ENCODE data around the gene TEPSIN.

TEPSIN gene

GRCh38 chr17:81218459-81218858 is 20.4 kb downstream of the TEPSIN start:
- DNase-seq: no peak

GRCh38 chr17:81217491-81217890 is 21.4 kb downstream of the TEPSIN start:
- no peak for DNase-seq

GRCh38 chr17:81213978-81214377 is 24.9 kb downstream of the TEPSIN start:
- no peak for DNase-seq

GRCh38 chr17:81212365-81212764 is 26.5 kb downstream of the TEPSIN start:
- no peak for DNase-seq

- no peak for DNase-seq
Measured at GRCh38 chr17:81210868-81211267, 28.0 kb downstream of the TEPSIN start.

GRCh38 chr17:81210466-81210865 is 28.4 kb downstream of the TEPSIN start:
- no peak for DNase-seq

GRCh38 chr17:81209141-81209540 is 29.7 kb downstream of the TEPSIN start:
- no peak for DNase-seq

- no peak for DNase-seq
Measured at GRCh38 chr17:81208651-81209050, 30.2 kb downstream of the TEPSIN start.

- no peak for DNase-seq
Measured at GRCh38 chr17:81207610-81208581, 31.0 kb downstream of the TEPSIN start.

- DNase-seq: no peak
Measured at GRCh38 chr17:81206657-81207056, 32.2 kb downstream of the TEPSIN start.

GRCh38 chr17:81206166-81206565 is 32.7 kb downstream of the TEPSIN start:
- DNase-seq: no peak

- no peak for DNase-seq
Measured at GRCh38 chr17:81204578-81204977, 34.3 kb downstream of the TEPSIN start.

- DNase-seq: no peak
Measured at GRCh38 chr17:81203136-81203535, 35.7 kb downstream of the TEPSIN start.

- DNase-seq: no peak
Measured at GRCh38 chr17:81202318-81202717, 36.5 kb downstream of the TEPSIN start.

- DNase-seq: no peak
Measured at GRCh38 chr17:81200695-81201580, 37.9 kb downstream of the TEPSIN start.

GRCh38 chr17:81200201-81200600 is 38.7 kb downstream of the TEPSIN start:
- no peak for DNase-seq

GRCh38 chr17:81199482-81199830 is 39.4 kb downstream of the TEPSIN start:
- no peak for DNase-seq

GRCh38 chr17:81198826-81199481 is 39.9 kb downstream of the TEPSIN start:
- DNase-seq: no peak

- no peak for DNase-seq
Measured at GRCh38 chr17:81197831-81198490, 40.9 kb downstream of the TEPSIN start.

GRCh38 chr17:81197409-81197795 is 41.5 kb downstream of the TEPSIN start:
- no peak for DNase-seq

GRCh38 chr17:81196505-81197408 is 42.1 kb downstream of the TEPSIN start:
- no peak for DNase-seq

Data from NCI-H510A (cell line).